ENCODE data around the gene CAB39.

- TF ChIP-seq, protein P1, sequence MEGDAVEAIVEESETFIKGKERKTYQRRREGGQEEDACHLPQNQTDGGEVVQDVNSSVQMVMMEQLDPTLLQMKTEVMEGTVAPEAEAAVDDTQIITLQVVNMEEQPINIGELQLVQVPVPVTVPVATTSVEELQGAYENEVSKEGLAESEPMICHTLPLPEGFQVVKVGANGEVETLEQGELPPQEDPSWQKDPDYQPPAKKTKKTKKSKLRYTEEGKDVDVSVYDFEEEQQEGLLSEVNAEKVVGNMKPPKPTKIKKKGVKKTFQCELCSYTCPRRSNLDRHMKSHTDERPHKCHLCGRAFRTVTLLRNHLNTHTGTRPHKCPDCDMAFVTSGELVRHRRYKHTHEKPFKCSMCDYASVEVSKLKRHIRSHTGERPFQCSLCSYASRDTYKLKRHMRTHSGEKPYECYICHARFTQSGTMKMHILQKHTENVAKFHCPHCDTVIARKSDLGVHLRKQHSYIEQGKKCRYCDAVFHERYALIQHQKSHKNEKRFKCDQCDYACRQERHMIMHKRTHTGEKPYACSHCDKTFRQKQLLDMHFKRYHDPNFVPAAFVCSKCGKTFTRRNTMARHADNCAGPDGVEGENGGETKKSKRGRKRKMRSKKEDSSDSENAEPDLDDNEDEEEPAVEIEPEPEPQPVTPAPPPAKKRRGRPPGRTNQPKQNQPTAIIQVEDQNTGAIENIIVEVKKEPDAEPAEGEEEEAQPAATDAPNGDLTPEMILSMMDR (conservative IDR thresholded peaks at IDR 0.05; ENCODE audit: low read depth in 2 of 2) = no peak
- TF ChIP-seq CREB1 (CRISPR knock-in tag; IDR thresholded peaks at IDR 0.05; ENCODE audit: low read depth) (no peak), EZH2 (IDR thresholded peaks at IDR 0.05; ENCODE audit: low read depth, unreplicated experiment) (no peak), POLR2AphosphoS5 (IDR thresholded peaks at IDR 0.05; ENCODE audit: low read depth) (no peak), ZNF114 (CRISPR knock-in tag; IDR thresholded peaks at IDR 0.05) (no peak), JUNB (IDR thresholded peaks at IDR 0.05; ENCODE audit: unreplicated experiment) (no peak)
- TF ChIP-seq, protein P2, sequence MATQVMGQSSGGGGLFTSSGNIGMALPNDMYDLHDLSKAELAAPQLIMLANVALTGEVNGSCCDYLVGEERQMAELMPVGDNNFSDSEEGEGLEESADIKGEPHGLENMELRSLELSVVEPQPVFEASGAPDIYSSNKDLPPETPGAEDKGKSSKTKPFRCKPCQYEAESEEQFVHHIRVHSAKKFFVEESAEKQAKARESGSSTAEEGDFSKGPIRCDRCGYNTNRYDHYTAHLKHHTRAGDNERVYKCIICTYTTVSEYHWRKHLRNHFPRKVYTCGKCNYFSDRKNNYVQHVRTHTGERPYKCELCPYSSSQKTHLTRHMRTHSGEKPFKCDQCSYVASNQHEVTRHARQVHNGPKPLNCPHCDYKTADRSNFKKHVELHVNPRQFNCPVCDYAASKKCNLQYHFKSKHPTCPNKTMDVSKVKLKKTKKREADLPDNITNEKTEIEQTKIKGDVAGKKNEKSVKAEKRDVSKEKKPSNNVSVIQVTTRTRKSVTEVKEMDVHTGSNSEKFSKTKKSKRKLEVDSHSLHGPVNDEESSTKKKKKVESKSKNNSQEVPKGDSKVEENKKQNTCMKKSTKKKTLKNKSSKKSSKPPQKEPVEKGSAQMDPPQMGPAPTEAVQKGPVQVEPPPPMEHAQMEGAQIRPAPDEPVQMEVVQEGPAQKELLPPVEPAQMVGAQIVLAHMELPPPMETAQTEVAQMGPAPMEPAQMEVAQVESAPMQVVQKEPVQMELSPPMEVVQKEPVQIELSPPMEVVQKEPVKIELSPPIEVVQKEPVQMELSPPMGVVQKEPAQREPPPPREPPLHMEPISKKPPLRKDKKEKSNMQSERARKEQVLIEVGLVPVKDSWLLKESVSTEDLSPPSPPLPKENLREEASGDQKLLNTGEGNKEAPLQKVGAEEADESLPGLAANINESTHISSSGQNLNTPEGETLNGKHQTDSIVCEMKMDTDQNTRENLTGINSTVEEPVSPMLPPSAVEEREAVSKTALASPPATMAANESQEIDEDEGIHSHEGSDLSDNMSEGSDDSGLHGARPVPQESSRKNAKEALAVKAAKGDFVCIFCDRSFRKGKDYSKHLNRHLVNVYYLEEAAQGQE (IDR thresholded peaks at IDR 0.05; ENCODE audit: unreplicated experiment) = no peak
These were observed 24.7 kb downstream of the CAB39 start for GRCh38 chr2:230737300-230737699.
